GM11168 (cell line): Measurements from ENCODE around the gene DLX5.

Experiments
- in situ Hi-C: fragments of 300-500 bp; cut with MboI; formaldehyde crosslinking; loops from one replicate; pipeline ENCODE4 v1.12.0; 2022; ENCODE audit warnings: low sequenced_read_pairs; ENCODE audit not compliant: unreplicated experiment

DLX5 gene

DNA sequence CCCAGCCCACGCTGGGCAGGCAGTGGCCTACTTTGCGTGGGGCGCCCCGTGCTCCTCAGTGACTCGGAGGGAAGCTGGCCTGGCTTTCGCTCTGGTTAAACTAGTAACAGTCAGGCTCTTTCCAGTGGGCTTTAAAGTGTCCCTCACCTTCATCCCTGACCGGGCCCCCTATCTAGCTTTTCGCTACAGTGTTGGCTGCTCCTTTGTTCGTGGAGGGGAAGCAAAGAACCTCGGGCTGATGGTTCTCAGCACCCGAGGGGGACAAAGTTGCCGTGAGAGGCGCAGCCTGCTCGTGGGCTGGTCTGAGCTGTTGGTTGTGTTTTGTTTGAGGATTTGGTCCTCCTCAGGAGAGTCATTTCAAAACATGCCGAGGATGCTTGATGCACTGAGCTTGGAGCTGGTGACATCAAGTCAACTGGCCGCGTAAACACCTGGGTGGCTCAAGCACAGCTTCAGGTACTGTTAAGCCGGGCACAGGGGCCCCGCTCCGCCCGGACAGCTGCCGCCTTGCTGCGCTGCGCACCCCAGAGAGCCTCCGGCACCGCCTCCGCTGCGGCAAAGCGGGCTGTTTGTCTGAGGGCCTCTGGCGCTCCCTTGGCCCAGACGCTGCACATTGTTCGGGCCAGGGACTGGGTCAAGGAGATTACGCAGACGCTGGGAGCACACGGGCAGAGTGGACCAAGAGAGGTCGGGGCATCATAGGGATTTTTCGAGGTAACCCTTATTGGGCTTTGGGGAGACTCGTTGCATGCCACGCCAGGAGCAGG is 17.6 kb downstream of the DLX5 start:
- in situ Hi-C loops, result no loop called here

DNA sequence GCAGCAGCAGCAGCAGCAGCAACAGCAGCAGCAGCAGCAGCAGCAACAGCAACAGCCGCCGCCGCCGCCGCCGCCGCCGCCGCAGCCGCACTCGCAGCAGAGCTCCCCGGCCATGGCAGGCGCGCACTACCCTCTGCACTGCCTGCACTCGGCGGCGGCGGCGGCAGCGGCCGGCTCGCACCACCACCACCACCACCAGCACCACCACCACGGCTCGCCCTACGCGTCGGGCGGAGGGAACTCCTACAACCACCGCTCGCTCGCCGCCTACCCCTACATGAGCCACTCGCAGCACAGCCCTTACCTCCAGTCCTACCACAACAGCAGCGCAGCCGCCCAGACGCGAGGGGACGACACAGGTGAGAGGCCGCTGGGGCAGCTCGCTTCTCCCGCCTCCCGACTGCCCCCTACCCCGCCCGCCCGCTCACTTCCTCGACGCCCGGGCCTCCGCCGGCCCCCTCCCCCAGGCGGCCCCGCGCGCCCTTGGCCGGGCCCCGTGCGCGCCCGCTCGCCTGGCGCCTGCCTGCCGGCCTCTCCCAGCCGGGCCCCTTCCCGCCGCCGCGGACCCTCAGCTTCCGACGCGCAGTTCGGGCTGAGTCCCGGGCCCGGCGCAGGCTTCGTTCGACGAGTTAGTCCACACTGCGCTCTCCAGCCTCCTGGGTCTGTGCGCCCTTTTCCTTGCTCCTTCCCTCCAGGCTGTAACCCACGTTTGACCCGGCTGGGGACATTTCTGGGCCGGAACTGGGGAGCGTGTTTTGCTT is 18.4 kb downstream of the DLX5 start:
- in situ Hi-C loops, result no loop called here

DNA sequence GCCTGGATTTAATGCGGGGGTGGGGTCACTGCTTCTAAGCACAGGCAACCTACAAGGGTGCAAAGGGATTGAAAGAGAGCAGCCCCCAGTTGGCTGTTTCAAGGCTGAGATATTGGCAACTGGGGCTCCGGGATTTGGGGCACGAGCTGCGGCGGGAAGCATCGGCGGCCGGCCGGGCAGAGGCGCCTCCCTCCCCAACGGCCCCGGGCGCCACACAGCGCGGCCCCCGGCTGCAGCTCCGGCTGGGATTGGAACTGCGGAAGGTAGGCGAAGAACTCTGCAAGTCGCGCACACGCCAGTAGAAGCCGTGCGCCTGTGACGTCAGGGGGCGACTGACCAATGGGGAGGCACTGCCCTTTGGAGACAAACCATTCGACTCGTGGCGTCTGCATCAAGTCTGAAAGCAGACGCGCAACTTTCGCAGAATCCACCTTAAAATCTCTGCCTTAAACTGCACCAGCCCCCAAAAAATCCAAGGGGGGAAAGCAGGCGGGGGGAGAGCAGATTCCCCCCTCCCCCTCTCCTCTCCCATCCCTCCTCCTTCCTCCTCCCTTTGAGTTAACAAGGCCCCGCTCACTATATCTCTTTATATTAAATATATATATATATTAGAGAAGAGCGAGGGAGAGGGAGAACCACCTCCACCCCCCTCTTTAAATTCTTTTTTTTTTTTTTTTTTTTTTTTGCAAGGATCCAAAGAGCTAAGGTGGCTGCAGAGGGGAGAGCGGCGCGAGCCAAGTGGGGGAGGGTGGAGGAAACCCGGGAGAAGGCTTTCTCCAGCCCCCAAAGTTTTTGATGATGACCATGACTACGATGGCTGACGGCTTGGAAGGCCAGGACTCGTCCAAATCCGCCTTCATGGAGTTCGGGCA is 19.2 kb downstream of the DLX5 start, which contains the start of gene DLX6:
Gene DLX6, plus strand, starts transcription at position 371 of the 872 bp plus-strand sequence. Its CDS starts 425 bp downstream, at position 796.
- in situ Hi-C loops, result no loop called here

DNA sequence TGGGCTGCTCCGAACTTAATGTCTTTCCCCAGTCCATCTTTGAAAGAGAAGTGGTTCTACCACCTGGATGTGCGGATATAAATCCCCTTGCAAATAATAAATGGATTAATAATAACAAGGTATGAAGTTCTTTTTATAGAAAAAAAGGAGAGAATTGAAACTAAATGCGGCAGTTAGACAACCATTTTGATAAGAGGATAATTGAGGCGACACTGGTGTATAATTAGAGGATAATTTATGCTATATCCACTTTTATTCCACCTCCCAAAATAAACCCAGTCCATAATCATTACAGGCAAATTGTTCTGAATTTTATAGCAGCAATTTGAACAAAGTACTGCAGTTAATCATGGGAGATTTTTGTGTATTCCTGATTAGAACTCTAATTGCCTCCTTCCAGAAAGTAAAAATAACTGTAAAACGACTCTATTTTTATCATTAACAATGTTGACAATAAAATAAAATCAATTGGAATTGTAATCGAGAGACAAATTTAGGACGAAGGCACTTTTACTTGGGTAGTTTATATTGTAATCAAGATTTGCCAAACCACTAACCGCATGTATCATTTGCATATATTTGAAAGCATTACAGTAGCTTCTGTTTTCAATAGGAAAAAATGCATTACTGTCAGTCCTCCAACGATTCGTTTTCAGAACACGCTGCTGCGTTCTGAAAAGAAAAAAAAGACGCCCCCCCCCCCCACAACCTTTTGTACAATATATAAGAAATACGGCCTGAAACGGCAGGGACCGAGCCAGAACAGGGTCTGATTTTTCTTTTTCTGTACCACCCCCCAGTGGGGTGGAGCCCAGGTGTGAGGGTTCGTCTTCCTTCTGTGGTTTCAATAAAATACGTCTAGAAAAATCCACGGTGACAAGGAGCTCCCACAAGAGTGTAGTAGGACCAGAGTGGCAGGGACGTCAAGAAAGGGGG is 20.1 kb downstream of the DLX5 start:
- in situ Hi-C loops, result no loop called here

DNA sequence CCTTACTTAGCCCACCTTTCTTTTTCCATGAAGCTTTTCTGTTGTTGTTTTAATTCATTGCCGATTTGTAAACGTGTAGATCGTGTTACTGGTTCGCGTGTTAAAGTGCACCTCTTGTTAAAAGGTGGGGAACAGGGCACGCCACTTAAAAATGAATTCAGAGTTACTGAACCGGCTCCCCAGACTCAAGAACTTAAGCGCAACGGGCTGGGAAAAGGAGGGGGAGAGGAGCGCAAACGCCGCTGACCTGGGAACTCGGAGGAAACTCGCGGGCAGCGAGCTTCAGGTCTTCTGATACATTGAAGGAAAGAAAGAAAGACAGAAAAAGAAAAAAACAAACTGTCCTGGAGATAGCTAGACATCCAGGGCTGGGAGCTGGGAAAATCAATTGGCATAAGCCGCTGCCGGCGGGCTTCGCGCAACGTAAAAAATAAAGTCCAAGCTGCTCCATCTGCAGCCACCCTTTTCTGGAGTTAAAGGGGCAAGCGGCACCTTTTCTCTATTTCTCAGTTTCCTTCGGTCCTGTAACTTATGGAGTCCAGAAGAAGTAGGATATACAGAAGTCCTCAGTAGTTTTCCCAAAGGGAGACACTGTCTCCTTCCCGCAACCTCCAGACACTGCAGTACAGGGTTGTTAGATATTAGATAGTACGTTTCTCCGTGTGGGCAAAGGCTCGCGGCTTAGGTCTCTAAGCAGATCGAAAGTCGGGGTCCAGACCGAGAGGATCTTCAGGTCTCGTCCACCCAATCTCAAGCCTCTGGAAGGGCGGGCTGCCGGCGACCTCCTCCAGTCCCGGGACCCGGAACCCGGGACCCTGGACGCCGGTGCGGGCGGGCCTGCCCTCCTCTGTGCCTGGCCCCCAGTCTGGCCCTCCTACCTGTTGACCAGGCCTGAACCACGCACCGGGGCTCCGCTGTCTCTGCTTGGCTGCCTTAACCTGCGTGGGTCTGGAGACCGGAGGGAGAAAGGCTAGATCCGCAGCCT is 21.1 kb downstream of the DLX5 start:
- in situ Hi-C loops, result no loop called here

DNA sequence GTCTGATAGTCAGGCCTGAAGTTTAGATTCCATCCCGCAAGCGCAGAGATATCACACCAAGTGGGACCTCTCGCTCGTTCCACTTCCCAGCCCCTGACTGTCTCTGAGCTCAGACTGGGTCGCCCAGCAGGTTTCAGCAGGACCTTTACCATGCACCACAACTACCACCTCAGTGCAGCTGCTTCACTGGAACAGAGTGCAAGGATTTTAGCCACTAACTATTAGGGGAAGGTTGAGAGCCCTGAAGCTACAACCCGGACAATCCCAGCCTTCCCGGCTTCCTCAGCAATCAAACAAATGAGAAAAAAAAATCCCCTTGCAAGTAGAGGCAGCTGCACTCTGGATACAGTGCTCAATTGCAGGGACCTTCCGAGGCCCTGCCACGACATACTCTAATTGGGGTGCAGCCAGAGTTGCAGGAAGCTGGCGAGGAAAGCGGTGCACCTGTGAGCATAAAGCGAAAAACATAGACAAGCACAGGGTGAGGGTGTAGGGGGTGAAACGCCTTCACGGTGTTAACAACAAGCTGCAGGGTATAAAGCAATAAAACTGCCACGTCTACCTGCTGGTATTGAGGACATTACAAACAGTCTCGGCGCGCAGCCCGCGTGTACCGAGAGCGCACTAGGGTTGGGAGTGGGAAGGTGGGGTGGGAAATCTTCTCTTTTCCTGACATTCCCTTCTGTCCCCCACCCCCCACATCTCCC is 21.9 kb downstream of the DLX5 start:
- in situ Hi-C loops, result no loop called here

DNA sequence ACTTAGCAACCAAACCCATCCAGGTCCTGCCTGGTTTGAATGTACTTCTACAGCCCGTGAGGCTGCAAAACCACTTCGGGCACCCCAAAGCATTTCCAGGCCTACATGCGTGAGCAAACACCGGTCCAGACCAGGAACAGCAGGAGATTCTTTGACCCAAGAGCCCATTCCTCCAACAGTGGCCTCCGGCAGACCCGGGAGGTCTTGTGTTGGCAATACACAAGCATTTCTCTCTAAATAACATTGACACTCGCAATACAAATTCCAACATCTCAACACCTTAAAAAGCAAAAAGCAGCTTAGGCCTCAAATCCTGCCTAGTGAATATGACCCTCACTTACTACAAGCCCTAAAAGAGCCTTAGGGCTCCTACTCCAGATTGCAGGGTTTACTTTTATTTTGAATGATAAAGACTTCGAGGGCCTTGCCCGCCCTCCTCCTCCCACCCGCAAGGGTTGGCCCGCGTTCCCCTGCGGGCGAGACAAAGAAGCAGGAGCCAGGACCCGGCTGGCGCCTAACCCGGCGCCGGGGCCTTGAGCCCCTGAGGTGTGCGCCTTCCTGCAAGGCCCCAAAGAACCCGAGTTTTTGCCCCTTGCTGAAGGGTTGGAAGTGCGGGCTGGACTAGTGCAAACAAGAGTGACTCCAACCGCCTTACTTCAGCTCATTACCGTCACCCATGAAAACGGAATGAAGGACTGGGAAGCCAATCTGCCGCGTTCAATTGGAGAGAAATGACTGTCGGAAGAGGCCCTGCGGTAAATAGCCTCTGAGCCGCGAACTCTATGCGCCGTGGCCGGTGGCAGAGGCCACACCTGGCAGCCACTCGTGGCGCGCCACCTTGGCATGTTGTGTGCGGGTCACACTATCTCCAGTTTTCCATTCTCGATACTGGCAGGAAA is 22.7 kb downstream of the DLX5 start:
- in situ Hi-C loops, result no loop called here

DNA sequence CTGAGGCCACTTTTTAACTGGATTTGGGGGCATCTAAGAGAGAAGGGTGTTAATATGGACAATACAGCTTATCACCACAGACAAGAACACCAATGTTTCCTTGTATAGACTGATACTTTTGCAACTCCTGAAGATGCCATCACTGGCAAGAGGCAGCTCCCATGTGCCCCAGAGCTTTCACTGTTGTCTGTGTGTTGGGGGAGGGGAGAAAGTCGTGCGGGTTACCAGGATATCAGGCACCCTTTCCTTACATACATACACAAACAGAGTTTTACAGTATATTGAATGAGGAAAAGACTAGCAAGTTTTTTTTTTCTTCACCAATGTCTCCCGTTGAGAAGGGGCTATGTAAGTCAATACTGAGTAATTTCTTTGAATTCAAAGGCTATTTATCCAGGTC is 23.4 kb downstream of the DLX5 start:
- in situ Hi-C loops, result no loop called here

DNA sequence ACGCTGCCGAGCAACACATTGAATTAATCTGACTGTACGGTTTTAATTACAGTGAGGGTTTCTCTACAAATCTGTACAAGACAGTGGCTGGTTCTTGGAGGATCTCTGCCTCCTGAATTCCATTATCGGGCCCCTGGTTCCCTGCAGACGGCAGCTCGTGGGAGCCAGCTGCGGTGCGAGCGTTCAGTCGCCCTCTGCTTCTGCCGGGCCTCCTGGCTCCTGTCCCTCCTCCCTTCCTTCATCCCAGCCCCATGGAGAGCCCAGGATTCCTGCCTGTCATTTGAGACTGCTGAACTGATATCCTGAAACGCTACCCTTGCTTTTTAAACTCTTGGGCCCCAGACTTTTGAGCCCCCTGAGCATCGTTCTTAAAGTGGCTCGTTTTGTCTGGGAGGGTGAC is 25.9 kb downstream of the DLX5 start:
- in situ Hi-C loops, result no loop called here

DNA sequence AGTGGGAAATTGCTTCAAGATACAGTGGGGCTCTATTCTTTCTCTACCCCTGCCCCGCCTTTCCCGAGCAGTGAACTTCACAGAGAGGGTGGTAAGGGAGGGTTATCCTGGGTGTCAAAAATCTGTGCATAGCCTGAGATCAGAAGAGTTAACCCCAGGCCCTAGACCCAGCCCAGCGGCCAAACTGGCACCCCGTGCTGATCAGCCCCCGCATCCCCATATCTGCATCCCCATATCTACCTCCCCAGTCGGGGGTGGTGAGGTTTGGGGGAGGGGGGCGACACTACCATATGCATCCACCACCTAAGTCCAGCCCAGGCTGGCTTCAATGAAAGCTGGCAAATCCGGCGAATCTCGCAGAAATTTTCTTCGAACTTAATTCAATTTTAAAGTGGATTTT is 26.3 kb downstream of the DLX5 start:
- in situ Hi-C loops, result no loop called here

DNA sequence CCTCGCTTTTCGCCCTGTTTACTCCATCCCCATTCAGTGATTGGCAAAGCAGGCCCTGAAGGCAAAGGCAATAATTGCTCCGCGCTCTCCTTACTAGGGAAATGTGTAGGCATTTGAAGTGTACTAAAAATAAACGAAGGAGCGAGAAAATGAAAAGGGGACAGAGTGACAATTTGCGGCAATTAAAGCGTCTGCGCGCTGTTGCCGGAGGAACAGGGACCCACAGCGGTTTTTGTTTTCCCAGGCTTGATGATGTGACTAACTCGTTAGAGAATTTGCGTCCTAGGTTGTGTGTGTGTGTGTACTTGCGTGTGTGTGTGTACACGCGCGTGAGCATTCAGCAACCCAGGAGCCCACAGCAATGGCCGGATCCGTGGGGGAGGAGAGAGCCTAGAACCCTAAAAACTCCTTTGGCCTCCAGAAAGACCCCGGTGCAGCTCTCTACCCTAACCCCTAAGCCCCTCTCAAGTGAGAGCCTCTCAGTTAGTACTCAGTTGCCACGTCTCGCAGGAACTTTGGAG is 27.1 kb downstream of the DLX5 start:
- in situ Hi-C loops, result no loop called here

DNA sequence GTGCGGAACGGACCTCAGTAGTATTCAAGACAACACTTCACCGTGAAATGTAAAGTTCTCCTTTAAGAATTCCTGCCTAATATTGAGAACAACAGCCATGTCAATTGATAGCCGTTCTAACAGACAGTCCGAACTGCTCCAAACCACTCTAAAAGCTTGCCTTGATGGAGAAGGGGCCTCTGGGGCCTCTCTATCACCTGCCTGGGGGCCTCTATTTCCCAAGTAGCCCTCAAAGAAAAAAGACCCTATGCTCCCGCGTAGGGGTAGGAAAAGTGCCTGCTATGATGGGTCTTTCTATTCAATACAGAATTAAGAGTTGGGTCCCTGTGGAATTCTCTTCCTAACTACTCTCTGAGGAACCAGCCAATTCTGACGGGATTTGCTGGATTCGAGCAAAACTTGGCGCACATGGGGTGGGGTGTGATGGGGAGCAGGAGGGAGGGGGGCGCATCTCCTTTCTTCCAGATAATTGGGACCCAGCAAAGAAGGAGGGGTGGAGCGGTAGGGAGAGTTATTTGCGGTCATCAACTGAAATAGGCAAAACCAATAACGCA is 27.6 kb downstream of the DLX5 start:
- in situ Hi-C loops, result no loop called here

DNA sequence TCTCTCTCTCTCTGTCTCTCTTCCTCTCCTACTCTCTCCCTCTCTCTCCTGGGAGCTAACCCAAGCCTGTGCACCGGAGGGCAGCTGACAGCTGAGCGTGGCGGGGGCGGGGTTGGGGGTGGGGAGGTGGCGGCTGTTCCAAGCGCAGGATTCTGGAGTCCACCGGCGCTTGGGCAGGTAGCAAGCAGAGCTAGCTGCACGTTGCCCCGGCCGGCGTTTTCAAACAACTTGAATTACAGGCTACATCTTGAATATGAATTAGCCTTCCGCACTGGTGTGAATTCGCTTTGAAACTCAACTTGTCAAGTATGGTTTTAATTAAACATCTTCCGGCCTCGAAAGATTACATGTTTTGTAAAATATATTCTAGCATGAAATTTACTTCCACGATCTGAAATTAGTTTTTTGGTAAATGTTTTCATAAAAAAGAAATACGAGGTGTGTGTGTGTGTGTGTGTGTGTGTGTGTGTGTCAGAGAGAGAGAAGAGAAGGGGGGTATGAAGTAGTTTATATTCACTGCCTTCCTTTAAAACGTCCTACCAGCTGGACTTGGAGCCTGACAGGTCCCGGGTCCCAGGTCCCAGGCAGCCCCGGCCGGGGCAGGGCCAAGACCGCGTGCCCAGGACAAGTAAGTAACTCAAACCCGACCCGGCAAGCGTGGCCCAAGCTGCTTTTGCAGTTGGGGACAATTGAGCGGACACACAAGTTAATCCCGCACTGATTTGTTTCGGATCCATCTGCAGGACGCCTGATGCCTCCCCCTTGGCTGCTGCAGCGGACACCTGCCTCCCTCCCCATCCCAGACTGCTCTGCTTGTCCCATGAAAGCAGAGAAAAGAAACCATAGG is 28.3 kb downstream of the DLX5 start:
- in situ Hi-C loops, result no loop called here

DNA sequence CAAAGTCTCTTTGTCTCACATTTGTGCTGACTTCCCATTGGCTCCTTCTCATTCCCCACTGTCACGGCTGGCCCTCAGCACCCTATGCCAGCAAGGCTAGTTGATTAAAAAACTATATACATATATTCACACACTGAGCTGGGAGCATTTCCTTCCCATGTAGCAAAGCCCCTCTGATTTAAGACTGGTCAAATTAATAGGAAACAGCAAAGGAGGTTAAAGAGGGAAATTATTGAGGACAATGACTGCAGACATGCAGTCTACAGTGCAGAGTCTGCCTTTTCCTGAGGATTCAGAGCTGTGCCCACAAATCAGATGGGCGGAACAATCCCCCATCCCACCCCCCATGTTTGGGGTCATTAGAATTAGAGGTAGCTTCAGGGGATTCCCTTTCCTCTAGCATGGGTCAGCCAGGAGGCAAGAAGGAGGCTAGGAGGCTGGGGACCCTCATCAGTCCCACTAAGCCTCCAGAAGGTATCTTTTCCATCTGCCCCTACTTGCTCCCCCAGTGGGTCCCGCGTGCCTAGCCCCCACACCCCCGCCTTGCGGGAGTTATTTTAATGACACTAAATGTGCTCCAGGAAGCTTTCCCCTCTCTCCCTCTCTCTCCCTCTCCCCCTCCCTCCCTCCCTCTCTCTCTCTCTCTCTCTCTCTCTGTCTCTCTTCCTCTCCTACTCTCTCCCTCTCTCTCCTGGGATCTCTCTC is 29.1 kb downstream of the DLX5 start:
- in situ Hi-C loops, result no loop called here

DNA sequence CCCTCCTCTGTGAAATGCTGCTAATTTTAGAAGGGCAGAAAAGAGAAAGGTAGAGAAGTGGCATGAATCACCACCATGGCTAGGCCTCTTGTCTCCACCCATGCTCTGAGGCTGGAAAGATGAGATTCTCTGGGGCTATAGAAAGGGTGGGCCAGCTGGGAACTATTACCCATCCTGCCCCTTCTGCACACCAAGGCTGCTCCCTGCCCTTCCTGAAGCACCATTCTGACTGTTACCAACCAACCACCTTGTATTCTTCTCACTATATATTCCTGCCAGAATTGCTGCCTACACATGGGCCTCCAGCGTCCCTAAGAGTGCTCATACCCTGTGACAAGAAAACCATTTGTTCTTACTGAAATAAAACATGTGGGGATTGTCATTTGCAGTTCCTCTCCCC is 30.7 kb downstream of the DLX5 start:
- in situ Hi-C loops, result no loop called here
